ENCODE results near the gene MAP7D1.

- TF ChIP-seq CTCF (IDR thresholded peaks at IDR 0.05): no peak
- TF ChIP-seq ZFX (IDR thresholded peaks at IDR 0.05; ENCODE audit: borderline replicate concordance): no peak
Measured at GRCh38 chr1:36162680-36163239, 6.8 kb downstream of the MAP7D1 start.
